Mesendoderm (in vitro differentiated cells): ENCODE data around the gene SRI.

Source experiments
- DNase-seq: peaks from one replicate; pipeline ENCODE4 v3.0.0; 2013
- H2AK5ac ChIP-seq: 2 replicates; pipeline ENCODE4 v1.6.1; 2013; ENCODE audit warnings: low read length, inconsistent platforms
- H2BK120ac ChIP-seq: 2 replicates; pipeline ENCODE4 v1.6.1; 2013; ENCODE audit warnings: low read depth, mild to moderate bottlenecking, low read length, moderate library complexity, mixed read lengths
- H2BK15ac ChIP-seq: replicated peaks from 2 replicates; pipeline ENCODE4 v1.6.1; 2013; ENCODE audit warnings: low read depth, mild to moderate bottlenecking, moderate library complexity
- H2BK5ac ChIP-seq: 2 replicates; pipeline ENCODE4 v1.6.1; 2013; ENCODE audit warnings: low read length, inconsistent platforms
- H3K18ac ChIP-seq: 2 replicates; pipeline ENCODE4 v1.6.1; 2013; ENCODE audit warnings: mild to moderate bottlenecking, low read length, mixed read lengths
- H3K23ac ChIP-seq: one replicate; pipeline ENCODE4 v1.6.1; 2013; ENCODE audit warnings: low read length
- H3K27ac ChIP-seq: 2 replicates; pipeline ENCODE4 v1.5.1; 2013; ENCODE audit warnings: low read depth, mild to moderate bottlenecking, inconsistent platforms, low read length, moderate library complexity
- H3K27me3 ChIP-seq: 2 replicates; pipeline ENCODE4 v1.6.1; 2013; ENCODE audit warnings: low read length, control low read depth, mild to moderate bottlenecking, inconsistent platforms; ENCODE audit not compliant: insufficient read depth, poor library complexity
- H3K36me3 ChIP-seq: 2 replicates; pipeline ENCODE4 v1.6.1; 2013; ENCODE audit warnings: low read length, inconsistent platforms; ENCODE audit not compliant: control insufficient read depth, insufficient read depth
- H3K4ac ChIP-seq: one replicate; pipeline ENCODE4 v1.6.1; 2013; ENCODE audit warnings: low read depth, mild to moderate bottlenecking, low read length, moderate library complexity
- H3K4me1 ChIP-seq: 2 replicates; pipeline ENCODE4 v1.6.1; 2013; ENCODE audit warnings: low read depth, low read length, inconsistent platforms; ENCODE audit not compliant: control insufficient read depth
- H3K4me2 ChIP-seq: 2 replicates; pipeline ENCODE4 v1.6.1; 2013; ENCODE audit warnings: low read length
- H3K4me3 ChIP-seq: 2 replicates; pipeline ENCODE4 v1.5.1; 2013; ENCODE audit warnings: mild to moderate bottlenecking, low read length
- H3K56ac ChIP-seq: one replicate; pipeline ENCODE4 v1.6.1; 2013; ENCODE audit warnings: low read length
- H3K79me1 ChIP-seq: 2 replicates; pipeline ENCODE4 v1.6.1; 2013; ENCODE audit warnings: low read length, inconsistent platforms
- H3K79me2 ChIP-seq: 2 replicates; pipeline ENCODE4 v1.6.1; 2013; ENCODE audit warnings: mild to moderate bottlenecking, low read length; ENCODE audit not compliant: control insufficient read depth, insufficient read depth
- H3K9ac ChIP-seq: 2 replicates; pipeline ENCODE4 v1.6.1; 2013; ENCODE audit warnings: low read length, inconsistent platforms
- H4K5ac ChIP-seq: one replicate; pipeline ENCODE4 v1.6.1; 2013; ENCODE audit warnings: low read length
- H4K8ac ChIP-seq: one replicate; pipeline ENCODE4 v1.6.1; 2013; ENCODE audit warnings: low read depth, mild to moderate bottlenecking, control low read depth, low read length, moderate library complexity
- WGBS: extraction: QIAGEN DNeasy Blood & Tissue Kit; methylation state at CpG from one replicate; pipeline ENCODE4 v1.1.7; 2013; ENCODE audit warnings: low lambda C conversion rate, missing lambda C conversion rate; ENCODE audit not compliant: insufficient coverage; ENCODE audit errors: extremely low coverage; 5-methylcytosine and 5-hydroxymethylcytosine counted together

Gene SRI

GRCh38 chr7:88215295-88215694 is 4.5 kb downstream of the SRI start:
- Histone ChIP-seq H3K4me2 (no peak overlapping the region), H3K56ac (no peak overlapping the region), H3K4me1 (no peaks in the 10 kb centered on the region), H3K4ac (no peak overlapping the region), H3K4me3 (no peak overlapping the region), H4K5ac (no peak overlapping the region), H2AK5ac (no peak overlapping the region), H3K9ac (no peak overlapping the region), H2BK15ac (no peak overlapping the region), H3K79me1 (peaks cover 9% of the 10 kb centered on the region), H4K8ac (no peak overlapping the region), H3K18ac (no peak overlapping the region), H3K23ac (no peak overlapping the region), H2BK5ac (no peak overlapping the region), H3K27me3 (no peaks in the 10 kb centered on the region), H3K36me3 (peaks cover 5% of the 10 kb centered on the region), H2BK120ac (no peak overlapping the region), H3K79me2 (peaks cover 3% of the 10 kb centered on the region), H3K27ac (no peak overlapping the region)
- DNase-seq, result no peak
- no CpG with 5 or more reads among the region's 2 CpGs for WGBS

- no peak overlapping the region for H3K18ac ChIP-seq
- H2BK5ac ChIP-seq, result no peak overlapping the region
- no peak overlapping the region for H2BK120ac ChIP-seq
- no CpG with 5 or more reads among the region's 2 CpGs for WGBS
- H4K5ac ChIP-seq, result no peak overlapping the region
- no peak overlapping the region for H3K23ac ChIP-seq
- H3K36me3 ChIP-seq, result peaks cover 5% of the 10 kb centered on the region
- no peak overlapping the region for H3K4ac ChIP-seq
- peaks cover 3% of the 10 kb centered on the region for H3K79me2 ChIP-seq
- H3K4me3 ChIP-seq, result no peak overlapping the region
- no peak overlapping the region for H2BK15ac ChIP-seq
- H3K27ac ChIP-seq, result no peak overlapping the region
- H4K8ac ChIP-seq, result no peak overlapping the region
- no peak overlapping the region for H3K56ac ChIP-seq
- no peaks in the 10 kb centered on the region for H3K4me1 ChIP-seq
- H3K79me1 ChIP-seq, result peaks cover 9% of the 10 kb centered on the region
- no peak overlapping the region for H3K9ac ChIP-seq
- DNase-seq, result no peak
- no peak overlapping the region for H3K4me2 ChIP-seq
- no peak overlapping the region for H2AK5ac ChIP-seq
- no peaks in the 10 kb centered on the region for H3K27me3 ChIP-seq
Measured at GRCh38 chr7:88214456-88214855, 5.4 kb downstream of the SRI start.

GRCh38 chr7:88212918-88213317 is 6.9 kb downstream of the SRI start:
- Histone ChIP-seq H3K4ac (no peak overlapping the region), H3K36me3 (peaks cover 5% of the 10 kb centered on the region), H3K56ac (no peak overlapping the region), H2BK5ac (no peak overlapping the region), H3K23ac (no peak overlapping the region), H3K79me2 (peaks cover under 1% of the 10 kb centered on the region), H3K27ac (no peak overlapping the region), H3K4me1 (no peaks in the 10 kb centered on the region), H3K79me1 (peaks cover 7% of the 10 kb centered on the region), H4K8ac (no peak overlapping the region), H3K9ac (no peak overlapping the region), H3K27me3 (no peaks in the 10 kb centered on the region), H3K4me2 (no peak overlapping the region), H3K18ac (no peak overlapping the region), H3K4me3 (no peak overlapping the region), H2AK5ac (no peak overlapping the region), H2BK120ac (no peak overlapping the region), H4K5ac (no peak overlapping the region), H2BK15ac (no peak overlapping the region)
- WGBS, result no CpG with 5 or more reads among the region's 1 CpG
- no peak for DNase-seq

GRCh38 chr7:88208521-88208920 is 11.3 kb downstream of the SRI start:
- WGBS, result no CpG with 5 or more reads among the region's 3 CpGs
- H3K4me1 ChIP-seq, result no peaks in the 10 kb centered on the region

GRCh38 chr7:88206254-88206653 is 13.6 kb downstream of the SRI start:
- Histone ChIP-seq H4K8ac (no peak overlapping the region), H2BK5ac (no peak overlapping the region), H3K4me2 (no peak overlapping the region), H3K79me2 (no peaks in the 10 kb centered on the region), H3K4ac (no peak overlapping the region), H3K56ac (no peak overlapping the region), H3K36me3 (peaks cover 2% of the 10 kb centered on the region), H3K18ac (no peak overlapping the region), H3K79me1 (no peaks in the 10 kb centered on the region), H3K27me3 (no peaks in the 10 kb centered on the region), H2BK120ac (no peak overlapping the region), H4K5ac (no peak overlapping the region), H2BK15ac (no peak overlapping the region), H3K4me1 (peaks cover 2% of the 10 kb centered on the region), H3K9ac (no peak overlapping the region), H2AK5ac (no peak overlapping the region), H3K23ac (no peak overlapping the region), H3K4me3 (no peak overlapping the region), H3K27ac (no peak overlapping the region)
- DNase-seq, result no peak
- WGBS, result no CpG with 5 or more reads among the region's 4 CpGs

More at GRCh38 chr7:88208521-88208920, 11.3 kb downstream of the SRI start:
- no peak overlapping the region for H3K4ac ChIP-seq
- H3K23ac ChIP-seq, result no peak overlapping the region
- no peak overlapping the region for H3K4me3 ChIP-seq
- peaks cover 3% of the 10 kb centered on the region for H3K36me3 ChIP-seq
- no peak for DNase-seq
- H3K9ac ChIP-seq, result no peak overlapping the region
- no peaks in the 10 kb centered on the region for H3K79me1 ChIP-seq
- no peak overlapping the region for H4K8ac ChIP-seq
- no peak overlapping the region for H3K4me2 ChIP-seq
- no peak overlapping the region for H2BK120ac ChIP-seq
- H2AK5ac ChIP-seq, result no peak overlapping the region
- no peak overlapping the region for H3K56ac ChIP-seq
- no peak overlapping the region for H3K27ac ChIP-seq
- no peak overlapping the region for H3K18ac ChIP-seq
- no peaks in the 10 kb centered on the region for H3K79me2 ChIP-seq
- no peak overlapping the region for H2BK5ac ChIP-seq
- no peak overlapping the region for H4K5ac ChIP-seq
- H2BK15ac ChIP-seq, result no peak overlapping the region
- no peaks in the 10 kb centered on the region for H3K27me3 ChIP-seq

- H2AK5ac ChIP-seq, result no peak overlapping the region
- H3K36me3 ChIP-seq, result peaks cover 2% of the 10 kb centered on the region
- H3K79me1 ChIP-seq, result no peaks in the 10 kb centered on the region
- no peak overlapping the region for H3K4me3 ChIP-seq
- no peak overlapping the region for H3K27ac ChIP-seq
- DNase-seq, result no peak
- H3K18ac ChIP-seq, result no peak overlapping the region
- H3K4me1 ChIP-seq, result peaks cover 4% of the 10 kb centered on the region
- no peaks in the 10 kb centered on the region for H3K27me3 ChIP-seq
- no peak overlapping the region for H4K8ac ChIP-seq
- no peak overlapping the region for H2BK120ac ChIP-seq
- no peak overlapping the region for H2BK5ac ChIP-seq
- H3K79me2 ChIP-seq, result no peaks in the 10 kb centered on the region
- H3K4me2 ChIP-seq, result no peak overlapping the region
- no peak overlapping the region for H3K4ac ChIP-seq
- no peak overlapping the region for H2BK15ac ChIP-seq
- no peak overlapping the region for H3K56ac ChIP-seq
- no peak overlapping the region for H3K9ac ChIP-seq
- no peak overlapping the region for H4K5ac ChIP-seq
- no peak overlapping the region for H3K23ac ChIP-seq
Measured at GRCh38 chr7:88205179-88205578, 14.7 kb downstream of the SRI start.
